K562 (cell line): ENCODE data around the gene WFDC2. TPM values are rescaled to one million over a fixed set of nuclear protein-coding genes. Genes with fewer than 3 reads are reported as not detected.

Experiments
- CBFB ChIP-seq: sonication (generic); formaldehyde crosslinking; IDR thresholded peaks from 2 replicates; pipeline ENCODE4 v1.4.0; 2020; ENCODE audit warnings: mild to moderate bottlenecking, missing genetic modification reagents
- CBX8 ChIP-seq: fragments of 200-600 bp; sonication (generic); IDR thresholded peaks from 2 replicates; pipeline ENCODE4 v1.6.1; 2012; ENCODE audit warnings: borderline replicate concordance, mixed run types, low read depth, mild to moderate bottlenecking, moderate library complexity, mixed read lengths, low read length, control low read depth, inconsistent platforms; ENCODE audit not compliant: poor library complexity, severe bottlenecking; ENCODE audit errors: extremely low read depth
- EP400 ChIP-seq: fragments of 450-650 bp; IDR thresholded peaks from 2 replicates; pipeline ENCODE4 v1.6.1; 2017; ENCODE audit warnings: antibody characterized with exemption, mild to moderate bottlenecking, moderate library complexity
- HNRNPH1 ChIP-seq: fragments of 200-400 bp; formaldehyde crosslinking; optimal IDR thresholded peaks from 2 replicates; pipeline ENCODE3; 2017; ENCODE audit warnings: low read depth, mild to moderate bottlenecking, low read length, moderate library complexity
- ILF3 ChIP-seq: fragments of 450-650 bp; IDR thresholded peaks from 2 replicates; pipeline ENCODE4 v1.6.1; 2018; ENCODE audit warnings: antibody characterized with exemption, mild to moderate bottlenecking, moderate library complexity, borderline replicate concordance
- KAT8 ChIP-seq: fragments of 450-650 bp; IDR thresholded peaks from 2 replicates; pipeline ENCODE4 v1.6.1; 2016; ENCODE audit warnings: low read depth, mild to moderate bottlenecking
- KLF1 ChIP-seq: fragments of 450-650 bp; IDR thresholded peaks from 2 replicates; pipeline ENCODE4 v1.6.1; 2016; ENCODE audit warnings: missing genetic modification characterization, missing compliant biosample characterization
- NR2C1 ChIP-seq, 2 experiments: fragments of 450-650 bp; IDR thresholded peaks; 2 replicates each; pipeline ENCODE4 v1.6.1; 2017; ENCODE audit warnings: mild to moderate bottlenecking in 2 of 2, antibody characterized with exemption in 1 of 2, inconsistent platforms in 1 of 2, missing compliant biosample characterization in 1 of 2, missing genetic modification characterization in 1 of 2
- PTBP1 ChIP-seq: fragments of 200-400 bp; formaldehyde crosslinking; IDR thresholded peaks from 2 replicates; pipeline ENCODE4 v1.6.1; 2017; ENCODE audit warnings: low read depth, low read length
- RBM15 ChIP-seq: fragments of 200-400 bp; formaldehyde crosslinking; IDR thresholded peaks from 2 replicates; pipeline ENCODE4 v1.6.1; 2018; ENCODE audit warnings: mild to moderate bottlenecking, low read length, moderate library complexity; ENCODE audit not compliant: insufficient read depth
- TBL1XR1 ChIP-seq, 2 experiments: IDR thresholded peaks; 2 replicates each; pipeline ENCODE4 v1.6.1; 2012; ENCODE audit warnings: improper control_type of control experiment in 2 of 2, low read length in 2 of 2, mild to moderate bottlenecking in 1 of 2
- XRCC3 ChIP-seq: fragments of 450-650 bp; IDR thresholded peaks from 2 replicates; pipeline ENCODE4 v1.6.1; 2017; ENCODE audit warnings: mild to moderate bottlenecking, moderate library complexity
- XRCC5 ChIP-seq: fragments of 200-400 bp; formaldehyde crosslinking; IDR thresholded peaks from 2 replicates; pipeline ENCODE4 v1.6.1; 2017; ENCODE audit warnings: low read depth, mild to moderate bottlenecking, low read length
- polyA plus RNA-seq, 8 experiments: library from polyadenylated mRNA; depleted of rRNA in 4 of 8; stranded (reverse) in 5 of 8; unstranded in 3 of 8; fragments of >200 nt; fragmentation: Nextera tagmentation in 2 of 8; fragmentation: Illumina TruSeq in 1 of 8; extraction: Ambion mirVana in 2 of 8; extraction: Trizol in 1 of 8; gene quantifications; 2 replicates each; pipeline versions ENCODE4 v1.2.1 to v1.2.3, GENCODE V29; 2011 to 2014; ENCODE audit warnings: inconsistent platforms in 1 of 8, missing spikeins in 1 of 8
- total RNA-seq, 7 experiments: library from RNA; depleted of rRNA in 6 of 7; stranded (reverse); fragments of >200 nt in 6 of 7; fragmentation: Illumina TruSeq in 2 of 7; extraction: Trizol in 2 of 7; gene quantifications; 2 replicates each; pipeline versions ENCODE4 v1.2.1 to v1.2.3, GENCODE V29; 2011 to 2021; ENCODE audit warnings: low replicate concordance in 1 of 7
- TF ChIP-seq, protein P1 (sequence below): fragments of 450-650 bp; formaldehyde crosslinking; IDR thresholded peaks from 2 replicates; pipeline ENCODE4 v1.4.0; 2020; ENCODE audit warnings: mild to moderate bottlenecking, moderate library complexity
- TF ChIP-seq, protein P2 (sequence below): fragments of 450-650 bp; formaldehyde crosslinking; IDR thresholded peaks from 2 replicates; pipeline ENCODE4 v1.4.0; 2020; ENCODE audit warnings: mild to moderate bottlenecking
- TF ChIP-seq, protein P3 (sequence below): conservative IDR thresholded peaks from 2 replicates; pipeline ENCODE4 v1.6.1; 2011; ENCODE audit warnings: low read depth, mild to moderate bottlenecking, low read length; ENCODE audit not compliant: control insufficient read depth
- TF ChIP-seq, protein P4 (sequence below): fragments of 150-350 bp; conservative IDR thresholded peaks from 2 replicates; pipeline ENCODE4 v1.6.1; 2014; ENCODE audit warnings: low read length
- TF ChIP-seq, protein P5 (sequence below): sonication (generic); formaldehyde crosslinking; IDR thresholded peaks from 2 replicates; pipeline ENCODE4 v1.8.1; 2022; ENCODE audit warnings: missing genetic modification reagents

Gene WFDC2
- total and polyA plus RNA-seq, 9 of the 15 experiments (the other 6 are each of a cell fraction or from before 2014, with no cell fraction given) = not detected

DNA sequence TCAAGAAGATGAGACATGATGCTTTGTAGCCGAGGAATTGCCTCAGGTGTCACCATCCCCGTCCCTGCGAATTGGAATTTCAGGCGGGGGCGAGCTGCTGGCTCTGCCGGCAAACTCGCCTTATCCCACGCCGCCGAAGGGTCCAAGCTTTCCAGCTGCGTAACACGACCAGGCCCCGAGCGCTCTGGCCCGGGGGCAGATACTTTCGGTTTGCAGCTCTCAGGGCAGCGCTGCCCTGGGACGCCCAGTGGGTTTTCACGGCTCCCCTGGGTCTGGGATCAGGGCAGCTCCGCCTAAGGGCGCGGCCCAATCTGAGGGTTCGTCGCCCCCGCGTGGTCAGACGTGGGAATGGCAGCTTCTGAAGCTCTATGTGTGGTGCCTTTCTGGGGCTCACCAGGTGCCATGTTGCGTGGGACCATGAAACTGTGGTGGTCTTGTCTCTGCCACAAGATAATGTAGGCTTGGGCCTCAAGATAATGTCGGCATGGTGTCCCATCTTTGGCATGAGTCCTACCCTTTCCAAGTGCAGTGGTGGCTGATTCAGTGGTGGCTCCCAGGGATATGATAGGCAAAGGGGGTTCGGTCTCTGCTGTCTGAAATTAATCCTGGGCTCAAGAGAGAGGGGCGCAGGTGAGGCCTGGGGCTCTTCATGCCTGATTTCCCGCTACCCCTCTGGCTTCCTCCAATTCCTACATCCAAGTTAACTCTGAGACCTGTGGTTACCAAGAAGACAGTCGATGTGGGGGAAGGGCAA lies 32.6 kb upstream of the WFDC2 start (continued):
- TF ChIP-seq, protein P1, sequence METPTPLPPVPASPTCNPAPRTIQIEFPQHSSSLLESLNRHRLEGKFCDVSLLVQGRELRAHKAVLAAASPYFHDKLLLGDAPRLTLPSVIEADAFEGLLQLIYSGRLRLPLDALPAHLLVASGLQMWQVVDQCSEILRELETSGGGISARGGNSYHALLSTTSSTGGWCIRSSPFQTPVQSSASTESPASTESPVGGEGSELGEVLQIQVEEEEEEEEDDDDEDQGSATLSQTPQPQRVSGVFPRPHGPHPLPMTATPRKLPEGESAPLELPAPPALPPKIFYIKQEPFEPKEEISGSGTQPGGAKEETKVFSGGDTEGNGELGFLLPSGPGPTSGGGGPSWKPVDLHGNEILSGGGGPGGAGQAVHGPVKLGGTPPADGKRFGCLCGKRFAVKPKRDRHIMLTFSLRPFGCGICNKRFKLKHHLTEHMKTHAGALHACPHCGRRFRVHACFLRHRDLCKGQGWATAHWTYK (CRISPR knock-in tag) = no peak
- TF ChIP-seq, protein P2, sequence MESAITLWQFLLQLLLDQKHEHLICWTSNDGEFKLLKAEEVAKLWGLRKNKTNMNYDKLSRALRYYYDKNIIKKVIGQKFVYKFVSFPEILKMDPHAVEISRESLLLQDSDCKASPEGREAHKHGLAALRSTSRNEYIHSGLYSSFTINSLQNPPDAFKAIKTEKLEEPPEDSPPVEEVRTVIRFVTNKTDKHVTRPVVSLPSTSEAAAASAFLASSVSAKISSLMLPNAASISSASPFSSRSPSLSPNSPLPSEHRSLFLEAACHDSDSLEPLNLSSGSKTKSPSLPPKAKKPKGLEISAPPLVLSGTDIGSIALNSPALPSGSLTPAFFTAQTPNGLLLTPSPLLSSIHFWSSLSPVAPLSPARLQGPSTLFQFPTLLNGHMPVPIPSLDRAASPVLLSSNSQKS (CRISPR knock-in tag) = no peak
- TF ChIP-seq KAT8 (no peak), ILF3 (no peak), XRCC3 (no peak), XRCC5 (0 out of 2 replicates have a peak, but pooled peaks have one; percentile 64), TBL1XR1 (IDR thresholded peaks at IDR 0.05; ENCODE audit: low read length in 2 of 2) (no peak), PTBP1 (no peak), KLF1 (tag) (0 out of 2 replicates have a peak, but pooled peaks have one; percentile 43), NR2C1 (IDR thresholded peaks at IDR 0.05) (no peak), NR2C1 (tag; IDR thresholded peaks at IDR 0.05) (no peak), RBM15 (no peak), CBFB (no peak), HNRNPH1 (no peak), EP400 (0 out of 2 replicates have a peak, but pooled peaks have one; percentile 31), CBX8 (no peak)
- TF ChIP-seq, protein P3, sequence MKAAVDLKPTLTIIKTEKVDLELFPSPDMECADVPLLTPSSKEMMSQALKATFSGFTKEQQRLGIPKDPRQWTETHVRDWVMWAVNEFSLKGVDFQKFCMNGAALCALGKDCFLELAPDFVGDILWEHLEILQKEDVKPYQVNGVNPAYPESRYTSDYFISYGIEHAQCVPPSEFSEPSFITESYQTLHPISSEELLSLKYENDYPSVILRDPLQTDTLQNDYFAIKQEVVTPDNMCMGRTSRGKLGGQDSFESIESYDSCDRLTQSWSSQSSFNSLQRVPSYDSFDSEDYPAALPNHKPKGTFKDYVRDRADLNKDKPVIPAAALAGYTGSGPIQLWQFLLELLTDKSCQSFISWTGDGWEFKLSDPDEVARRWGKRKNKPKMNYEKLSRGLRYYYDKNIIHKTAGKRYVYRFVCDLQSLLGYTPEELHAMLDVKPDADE = no peak
- TF ChIP-seq, protein P4, sequence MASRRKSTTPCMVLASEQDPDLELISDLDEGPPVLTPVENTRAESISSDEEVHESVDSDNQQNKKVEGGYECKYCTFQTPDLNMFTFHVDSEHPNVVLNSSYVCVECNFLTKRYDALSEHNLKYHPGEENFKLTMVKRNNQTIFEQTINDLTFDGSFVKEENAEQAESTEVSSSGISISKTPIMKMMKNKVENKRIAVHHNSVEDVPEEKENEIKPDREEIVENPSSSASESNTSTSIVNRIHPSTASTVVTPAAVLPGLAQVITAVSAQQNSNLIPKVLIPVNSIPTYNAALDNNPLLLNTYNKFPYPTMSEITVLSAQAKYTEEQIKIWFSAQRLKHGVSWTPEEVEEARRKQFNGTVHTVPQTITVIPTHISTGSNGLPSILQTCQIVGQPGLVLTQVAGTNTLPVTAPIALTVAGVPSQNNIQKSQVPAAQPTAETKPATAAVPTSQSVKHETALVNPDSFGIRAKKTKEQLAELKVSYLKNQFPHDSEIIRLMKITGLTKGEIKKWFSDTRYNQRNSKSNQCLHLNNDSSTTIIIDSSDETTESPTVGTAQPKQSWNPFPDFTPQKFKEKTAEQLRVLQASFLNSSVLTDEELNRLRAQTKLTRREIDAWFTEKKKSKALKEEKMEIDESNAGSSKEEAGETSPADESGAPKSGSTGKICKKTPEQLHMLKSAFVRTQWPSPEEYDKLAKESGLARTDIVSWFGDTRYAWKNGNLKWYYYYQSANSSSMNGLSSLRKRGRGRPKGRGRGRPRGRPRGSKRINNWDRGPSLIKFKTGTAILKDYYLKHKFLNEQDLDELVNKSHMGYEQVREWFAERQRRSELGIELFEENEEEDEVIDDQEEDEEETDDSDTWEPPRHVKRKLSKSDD = no peak
- TF ChIP-seq, protein P5, sequence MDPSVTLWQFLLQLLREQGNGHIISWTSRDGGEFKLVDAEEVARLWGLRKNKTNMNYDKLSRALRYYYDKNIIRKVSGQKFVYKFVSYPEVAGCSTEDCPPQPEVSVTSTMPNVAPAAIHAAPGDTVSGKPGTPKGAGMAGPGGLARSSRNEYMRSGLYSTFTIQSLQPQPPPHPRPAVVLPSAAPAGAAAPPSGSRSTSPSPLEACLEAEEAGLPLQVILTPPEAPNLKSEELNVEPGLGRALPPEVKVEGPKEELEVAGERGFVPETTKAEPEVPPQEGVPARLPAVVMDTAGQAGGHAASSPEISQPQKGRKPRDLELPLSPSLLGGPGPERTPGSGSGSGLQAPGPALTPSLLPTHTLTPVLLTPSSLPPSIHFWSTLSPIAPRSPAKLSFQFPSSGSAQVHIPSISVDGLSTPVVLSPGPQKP (CRISPR knock-in tag) = no peak
